Esophagus muscularis mucosa (tissue), 4 donors: ENCODE results near the gene EMX2. TPM values are rescaled to one million over a fixed set of nuclear protein-coding genes. Genes with fewer than 3 reads are reported as not detected.

Source experiments
- DNase-seq: peaks from one replicate; pipeline ENCODE4 v3.0.0-alpha.2; 2017; ENCODE audit errors: extremely low spot score
- H3K27ac ChIP-seq, 4 donors: fragments of 200-600 bp; sonication (generic); replicated peaks in 1 of 4; 1 replicate in 3 of 4; 2 replicates in 1 of 4; pipeline ENCODE4 v1.5.1; 2016 to 2019; ENCODE audit warnings: mild to moderate bottlenecking in 1 of 4
- H3K27me3 ChIP-seq, 4 donors: fragments of 200-600 bp; sonication (generic); one replicate each; pipeline versions ENCODE4 v1.5.1 to v1.6.0; 2016 to 2019
- H3K36me3 ChIP-seq, 4 donors: fragments of 200-600 bp; sonication (generic); one replicate each; pipeline ENCODE4 v1.5.1; 2016 to 2019
- H3K4me1 ChIP-seq, 4 donors: fragments of 200-600 bp; sonication (generic); one replicate each; pipeline ENCODE4 v1.5.1; 2016 to 2019
- H3K4me3 ChIP-seq, 4 donors: fragments of 200-600 bp; sonication (generic); 1 replicate in 2 of 4; 2 replicates in 2 of 4; pipeline ENCODE4 v1.5.1; 2016 to 2019; ENCODE audit warnings: mild to moderate bottlenecking in 4 of 4, moderate library complexity in 1 of 4
- H3K9me3 ChIP-seq, 4 donors: fragments of 200-600 bp; sonication (generic); 1 replicate in 3 of 4; 2 replicates in 1 of 4; pipeline ENCODE4 v1.5.1; 2016 to 2019
- EP300 ChIP-seq: sonication (generic); formaldehyde crosslinking; IDR thresholded peaks from one replicate; pipeline ENCODE4 v1.6.1; 2017; ENCODE audit warnings: antibody characterized with exemption
- POLR2AphosphoS5 ChIP-seq, 2 donors: sonication (generic); formaldehyde crosslinking; IDR thresholded peaks; one replicate each; pipeline ENCODE4 v1.6.1; 2017; ENCODE audit warnings: antibody characterized with exemption in 2 of 2
- intact Hi-C: fragments of 100-400 bp; cut with DNase I; formaldehyde crosslinking; loops from one replicate; pipeline ENCODE4 v1.15.1; 2023
- total RNA-seq, 4 donors: library from RNA; depleted of rRNA; stranded (reverse); fragments of >200 nt; gene quantifications; one replicate each; pipeline versions ENCODE4 v1.1.0 to v1.2.1, GENCODE V29; 2016

The EMX2 gene
- total RNA-seq, 4 donors from 2014 or later = 0.52 to 0.71 TPM; not detected in 2

DNA sequence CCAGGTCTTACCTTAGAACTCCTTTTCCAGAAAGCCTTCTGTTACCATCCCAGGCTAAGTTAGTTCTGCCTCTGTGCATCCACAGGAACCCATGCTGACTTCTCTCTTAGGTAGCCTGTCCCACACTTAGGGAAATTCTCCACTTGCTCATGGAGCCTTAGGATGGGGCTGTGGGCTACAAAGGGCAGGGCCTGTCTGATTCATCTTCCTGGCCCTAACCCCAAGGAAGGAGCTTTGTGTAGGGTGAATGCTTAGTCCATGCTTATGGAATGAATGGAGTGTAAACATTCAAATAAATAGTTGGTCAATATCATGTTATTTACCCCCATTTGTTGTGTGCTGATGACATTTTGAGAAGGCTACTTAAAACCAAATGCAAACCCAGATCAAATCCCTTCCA, 54.7 kb downstream of the EMX2 start:
- H3K4me1 ChIP-seq = no peaks in the 10 kb centered on the region
- peaks cover 0 to 5% (median 0%) of the 10 kb centered on the region in 4 donors for H3K27me3 ChIP-seq
- TF ChIP-seq EP300 = no peak
- no peak for TF ChIP-seq POLR2AphosphoS5 (IDR thresholded peaks at IDR 0.05)
- no peak overlapping the region for H3K4me3 ChIP-seq
- H3K27ac ChIP-seq = no peak overlapping the region
- peaks cover 0 to 9% (median 2%) of the 10 kb centered on the region in 4 donors for H3K9me3 ChIP-seq
- H3K36me3 ChIP-seq = no peaks in the 10 kb centered on the region
- no peak for DNase-seq
- intact Hi-C loops = no loop called here

Other genes starting within 250 kb of the EMX2 start
- gene PDZD8, start 167.3 kb upstream of the EMX2 start, total RNA-seq = 10 to 100 TPM; 32.1 to 43.7 (median 38.0) TPM